ENCODE measurements around the gene GPC5.

GPC5 gene

GRCh38 chr13:92436924-92437323 is 1038.5 kb downstream of the GPC5 start:
- H3K4me2 ChIP-seq (ENCODE audit: low read length): no peak overlapping the region

GRCh38 chr13:92444244-92444643 is 1045.8 kb downstream of the GPC5 start:
- DNase-seq: no peak
- Histone ChIP-seq H2BK120ac (ENCODE audit: insufficient read depth, low read length, poor library complexity) (no peak overlapping the region), H3K23ac (ENCODE audit: low read length) (no peak overlapping the region), H4K12ac (ENCODE audit: low read depth, low read length) (no peak overlapping the region), H2BK5ac (ENCODE audit: low read depth, low read length, poor library complexity) (no peak overlapping the region), H3K18ac (ENCODE audit: low read length) (no peak overlapping the region), H3K36me3 (ENCODE audit: control insufficient read depth in 1 of 2, insufficient read depth in 2 of 2, low read length in 2 of 2) (no peaks in the 10 kb centered on the region), H2AFZ (ENCODE audit: insufficient read depth, low read length, poor library complexity) (no peak overlapping the region), H3K14ac (ENCODE audit: low read length) (no peak overlapping the region), H3K4ac (ENCODE audit: low read depth, low read length) (no peak overlapping the region), H3K9me3 (ENCODE audit: insufficient read depth, low read depth, low read length) (no peaks in the 10 kb centered on the region), H4K8ac (ENCODE audit: low read depth, low read length) (no peak overlapping the region), H3K27me3 (ENCODE audit: insufficient read depth, low read length) (no peaks in the 10 kb centered on the region), H2AK5ac (ENCODE audit: low read length) (no peak overlapping the region), H3K79me1 (ENCODE audit: low read length) (no peaks in the 10 kb centered on the region), H3K4me2 (ENCODE audit: low read length) (no peak overlapping the region), H3K4me3 (ENCODE audit: low read depth, low read length) (no peak overlapping the region), H3K79me2 (ENCODE audit: control insufficient read depth, insufficient read depth, low read length, poor library complexity) (no peaks in the 10 kb centered on the region), H3K9ac (ENCODE audit: low read length) (no peak overlapping the region), H2BK12ac (ENCODE audit: low read length) (no peak overlapping the region), H4K91ac (ENCODE audit: low read depth, low read length) (no peak overlapping the region), H3K27ac (ENCODE audit: low read depth, low read length) (no peak overlapping the region), H3K4me1 (ENCODE audit: control insufficient read depth in 1 of 2, insufficient read depth in 2 of 2, low read length in 2 of 2) (no peaks in the 10 kb centered on the region)
- no CpG with 5 or more reads among the region's 1 CpG for WGBS (ENCODE audit: extremely low coverage, insufficient coverage, insufficient read length)

More at GRCh38 chr13:92436924-92437323, 1038.5 kb downstream of the GPC5 start:
- H3K4me3 ChIP-seq (ENCODE audit: low read depth, low read length): no peak overlapping the region
- no peak overlapping the region for H3K4ac ChIP-seq (ENCODE audit: low read depth, low read length)
- H2BK5ac ChIP-seq (ENCODE audit: low read depth, low read length, poor library complexity): no peak overlapping the region
- H2BK120ac ChIP-seq (ENCODE audit: insufficient read depth, low read length, poor library complexity): no peak overlapping the region
- H2AK5ac ChIP-seq (ENCODE audit: low read length): no peak overlapping the region
- no peaks in the 10 kb centered on the region for H3K36me3 ChIP-seq (ENCODE audit: control insufficient read depth in 1 of 2, insufficient read depth in 2 of 2, low read length in 2 of 2)
- H3K79me1 ChIP-seq (ENCODE audit: low read length): no peaks in the 10 kb centered on the region
- H3K18ac ChIP-seq (ENCODE audit: low read length): no peak overlapping the region
- H3K27ac ChIP-seq (ENCODE audit: low read depth, low read length): no peak overlapping the region
- no peaks in the 10 kb centered on the region for H3K27me3 ChIP-seq (ENCODE audit: insufficient read depth, low read length)
- H3K9ac ChIP-seq (ENCODE audit: low read length): no peak overlapping the region
- H2AFZ ChIP-seq (ENCODE audit: insufficient read depth, low read length, poor library complexity): no peak overlapping the region
- WGBS (ENCODE audit: extremely low coverage, insufficient coverage, insufficient read length): no CpG with 5 or more reads among the region's 2 CpGs
- no peak overlapping the region for H4K91ac ChIP-seq (ENCODE audit: low read depth, low read length)
- H4K8ac ChIP-seq (ENCODE audit: low read depth, low read length): no peak overlapping the region
- no peaks in the 10 kb centered on the region for H3K4me1 ChIP-seq (ENCODE audit: control insufficient read depth in 1 of 2, insufficient read depth in 2 of 2, low read length in 2 of 2)
- H3K23ac ChIP-seq (ENCODE audit: low read length): no peak overlapping the region
- H2BK12ac ChIP-seq (ENCODE audit: low read length): no peak overlapping the region
- no peak for DNase-seq
- H3K14ac ChIP-seq (ENCODE audit: low read length): no peak overlapping the region
- no peaks in the 10 kb centered on the region for H3K9me3 ChIP-seq (ENCODE audit: insufficient read depth, low read depth, low read length)
- no peaks in the 10 kb centered on the region for H3K79me2 ChIP-seq (ENCODE audit: control insufficient read depth, insufficient read depth, low read length, poor library complexity)
- no peak overlapping the region for H4K12ac ChIP-seq (ENCODE audit: low read depth, low read length)

- no peak overlapping the region for H3K18ac ChIP-seq (ENCODE audit: low read length)
- H3K4me1 ChIP-seq (ENCODE audit: control insufficient read depth in 1 of 2, insufficient read depth in 2 of 2, low read length in 2 of 2): no peaks in the 10 kb centered on the region
- no peak overlapping the region for H3K23ac ChIP-seq (ENCODE audit: low read length)
- no peaks in the 10 kb centered on the region for H3K36me3 ChIP-seq (ENCODE audit: control insufficient read depth in 1 of 2, insufficient read depth in 2 of 2, low read length in 2 of 2)
- no peak overlapping the region for H3K4me2 ChIP-seq (ENCODE audit: low read length)
- no peak overlapping the region for H3K14ac ChIP-seq (ENCODE audit: low read length)
- no peak overlapping the region for H2BK5ac ChIP-seq (ENCODE audit: low read depth, low read length, poor library complexity)
- no peak overlapping the region for H3K4me3 ChIP-seq (ENCODE audit: low read depth, low read length)
- no CpG with 5 or more reads among the region's 1 CpG for WGBS (ENCODE audit: extremely low coverage, insufficient coverage, insufficient read length)
- H3K79me2 ChIP-seq (ENCODE audit: control insufficient read depth, insufficient read depth, low read length, poor library complexity): no peaks in the 10 kb centered on the region
- DNase-seq: no peak
- H3K4ac ChIP-seq (ENCODE audit: low read depth, low read length): no peak overlapping the region
- H3K27me3 ChIP-seq (ENCODE audit: insufficient read depth, low read length): no peaks in the 10 kb centered on the region
- H3K9me3 ChIP-seq (ENCODE audit: insufficient read depth, low read depth, low read length): no peaks in the 10 kb centered on the region
- no peak overlapping the region for H2AK5ac ChIP-seq (ENCODE audit: low read length)
- no peak overlapping the region for H3K9ac ChIP-seq (ENCODE audit: low read length)
- H3K79me1 ChIP-seq (ENCODE audit: low read length): no peaks in the 10 kb centered on the region
- no peak overlapping the region for H4K12ac ChIP-seq (ENCODE audit: low read depth, low read length)
- H4K91ac ChIP-seq (ENCODE audit: low read depth, low read length): no peak overlapping the region
- H2BK120ac ChIP-seq (ENCODE audit: insufficient read depth, low read length, poor library complexity): no peak overlapping the region
- H4K8ac ChIP-seq (ENCODE audit: low read depth, low read length): no peak overlapping the region
- no peak overlapping the region for H2BK12ac ChIP-seq (ENCODE audit: low read length)
- no peak overlapping the region for H2AFZ ChIP-seq (ENCODE audit: insufficient read depth, low read length, poor library complexity)
- no peak overlapping the region for H3K27ac ChIP-seq (ENCODE audit: low read depth, low read length)
Measured at GRCh38 chr13:92451060-92451459, 1052.6 kb downstream of the GPC5 start.

GRCh38 chr13:92452840-92453239 is 1054.4 kb downstream of the GPC5 start:
- DNase-seq: no peak
- Histone ChIP-seq H3K9me3 (ENCODE audit: insufficient read depth, low read depth, low read length) (no peaks in the 10 kb centered on the region), H3K14ac (ENCODE audit: low read length) (no peak overlapping the region), H3K79me2 (ENCODE audit: control insufficient read depth, insufficient read depth, low read length, poor library complexity) (no peaks in the 10 kb centered on the region), H3K4ac (ENCODE audit: low read depth, low read length) (no peak overlapping the region), H2BK120ac (ENCODE audit: insufficient read depth, low read length, poor library complexity) (no peak overlapping the region), H3K36me3 (ENCODE audit: control insufficient read depth in 1 of 2, insufficient read depth in 2 of 2, low read length in 2 of 2) (no peaks in the 10 kb centered on the region), H3K4me1 (ENCODE audit: control insufficient read depth in 1 of 2, insufficient read depth in 2 of 2, low read length in 2 of 2) (no peaks in the 10 kb centered on the region), H3K27ac (ENCODE audit: low read depth, low read length) (no peak overlapping the region), H2BK12ac (ENCODE audit: low read length) (no peak overlapping the region), H3K4me2 (ENCODE audit: low read length) (no peak overlapping the region), H3K79me1 (ENCODE audit: low read length) (no peaks in the 10 kb centered on the region), H2AK5ac (ENCODE audit: low read length) (no peak overlapping the region), H4K12ac (ENCODE audit: low read depth, low read length) (no peak overlapping the region), H2BK5ac (ENCODE audit: low read depth, low read length, poor library complexity) (no peak overlapping the region), H3K23ac (ENCODE audit: low read length) (no peak overlapping the region), H3K27me3 (ENCODE audit: insufficient read depth, low read length) (no peaks in the 10 kb centered on the region), H3K18ac (ENCODE audit: low read length) (no peak overlapping the region), H4K8ac (ENCODE audit: low read depth, low read length) (no peak overlapping the region), H2AFZ (ENCODE audit: insufficient read depth, low read length, poor library complexity) (no peak overlapping the region), H3K4me3 (ENCODE audit: low read depth, low read length) (no peak overlapping the region), H3K9ac (ENCODE audit: low read length) (no peak overlapping the region), H4K91ac (ENCODE audit: low read depth, low read length) (no peak overlapping the region)
- WGBS (ENCODE audit: extremely low coverage, insufficient coverage, insufficient read length): no CpG with 5 or more reads among the region's 6 CpGs
